A673 (cell line): ENCODE results near the gene PREX1. TPM values are rescaled to one million over a fixed set of nuclear protein-coding genes. Genes with fewer than 3 reads are reported as not detected.
"Not testable (repeated sequence)": the region's sequence is repeated elsewhere in the genome, so short reads cannot be mapped to it uniquely, and the experiment has no call there.

Source experiments
- BruUV-seq: library from RNA; stranded (reverse); fragments of 400-500 nt; replicated peaks from 2 replicates; lab custom pipeline; 2021; lab: Mats Ljungman, UMichigan
- CTCF ChIA-PET: fragments of 300-600 bp; sonication (Branson Sonifier 250); formaldehyde crosslinking; loops from one replicate; lab custom pipeline; 2022; ENCODE audit warnings: antibody characterized with exemption; lab: Charles Lee
- POLR2A ChIA-PET: fragments of 300-600 bp; sonication (Branson Sonifier 250); formaldehyde crosslinking; loops from one replicate; lab custom pipeline; 2022; ENCODE audit warnings: antibody characterized with exemption; ENCODE audit not compliant: low non-redundant PET; lab: Charles Lee
- DNase-seq: peaks from one replicate; pipeline ENCODE4 v3.0.0-alpha.2; 2015; ENCODE audit warnings: low spot score
- H3K27ac ChIP-seq: fragments of 200-600 bp; sonication (generic); 2 replicates; pipeline ENCODE4 v1.5.1; 2016; ENCODE audit warnings: mixed run types, low read depth, mild to moderate bottlenecking, mixed read lengths, antibody characterized with exemption, low read length; ENCODE audit not compliant: poor library complexity, severe bottlenecking
- H3K27me3 ChIP-seq: fragments of 200-600 bp; sonication (generic); replicated peaks from 2 replicates; pipeline ENCODE4 v1.6.1; 2017; ENCODE audit warnings: mixed run types, low read depth, mild to moderate bottlenecking, mixed read lengths, antibody characterized with exemption, low read length; ENCODE audit not compliant: insufficient read depth, poor library complexity
- H3K36me3 ChIP-seq: fragments of 200-600 bp; sonication (generic); 2 replicates; pipeline ENCODE4 v1.6.1; 2016; ENCODE audit warnings: mixed run types, mild to moderate bottlenecking, mixed read lengths, antibody characterized with exemption, low read length; ENCODE audit not compliant: insufficient read depth, poor library complexity, severe bottlenecking
- H3K4me1 ChIP-seq: fragments of 200-600 bp; sonication (generic); 2 replicates; pipeline ENCODE4 v1.6.1; 2017; ENCODE audit warnings: mixed run types, mild to moderate bottlenecking, mixed read lengths, antibody characterized with exemption, low read length; ENCODE audit not compliant: insufficient read depth, poor library complexity, severe bottlenecking
- H3K4me3 ChIP-seq: fragments of 200-600 bp; sonication (generic); 2 replicates; pipeline ENCODE4 v1.5.1; 2016; ENCODE audit warnings: low read depth, mixed run types, mild to moderate bottlenecking, mixed read lengths, low read length; ENCODE audit not compliant: poor library complexity, severe bottlenecking
- H3K9me3 ChIP-seq: fragments of 200-600 bp; sonication (generic); 2 replicates; pipeline ENCODE4 v1.6.1; 2016; ENCODE audit warnings: mixed run types, low read depth, mild to moderate bottlenecking, mixed read lengths, antibody characterized with exemption, low read length; ENCODE audit not compliant: poor library complexity, severe bottlenecking
- CTCF ChIP-seq: fragments of 300-800, 200-600 bp; sonication (generic); conservative IDR thresholded peaks from 2 replicates; pipeline ENCODE4 v1.5.1; 2017; ENCODE audit warnings: low read depth, mild to moderate bottlenecking, antibody characterized with exemption, low read length, moderate library complexity, mixed read lengths
- EZH2 ChIP-seq: fragments of 200-600 bp; sonication (generic); IDR thresholded peaks from 2 replicates; pipeline ENCODE4 v1.6.1; 2017; ENCODE audit warnings: borderline replicate concordance, low read depth, mild to moderate bottlenecking, mixed read lengths, antibody characterized with exemption, low read length; ENCODE audit not compliant: poor library complexity, severe bottlenecking
- intact Hi-C: fragments of 100-400 bp; cut with micrococcal nuclease; formaldehyde crosslinking; loops from one replicate; pipeline ENCODE4 v1.10.0; 2022; ENCODE audit not compliant: unreplicated experiment
- total RNA-seq: library from RNA; stranded (reverse); gene quantifications from 2 replicates; pipeline ENCODE4 v1.2.3, GENCODE V29; 2021

Gene PREX1
- total RNA-seq, 1 experiment from 2014 or later: 145 TPM

DNA sequence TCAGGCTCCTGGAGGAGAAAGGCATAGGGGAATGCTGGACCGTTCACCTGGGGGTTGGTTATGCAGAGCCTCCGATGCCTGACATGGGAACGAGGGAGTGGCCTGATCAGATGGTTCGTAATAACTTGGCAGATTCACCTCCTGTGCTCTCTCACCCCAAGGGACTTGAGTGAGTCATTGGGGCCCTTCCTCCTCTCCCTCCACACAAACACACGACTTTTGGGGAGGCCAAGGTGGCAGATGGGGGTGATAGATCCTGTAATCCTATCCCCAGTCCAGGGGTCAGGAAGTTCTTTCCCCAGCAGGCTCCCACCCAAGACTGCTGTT, 48.1 kb upstream of the PREX1 start:
- POLR2A ChIA-PET: no interaction called here
- BruUV-seq: no TSS peak
- H3K27ac ChIP-seq: peak overlapping the region; percentile 13
- peaks cover 25% of the 10 kb centered on the region for H3K4me1 ChIP-seq
- no peaks in the 10 kb centered on the region for H3K9me3 ChIP-seq
- no peaks in the 10 kb centered on the region for H3K27me3 ChIP-seq
- CTCF ChIA-PET: no interaction called here
- H3K4me3 ChIP-seq: no peak overlapping the region
- intact Hi-C loops: no loop called here
- DNase-seq: no peak
- TF ChIP-seq CTCF (no peak), EZH2 (no peak)
- H3K36me3 ChIP-seq: no peaks in the 10 kb centered on the region

GRCh38 chr20:48875233-48875913, 47.6 kb upstream of the PREX1 start:
- ChIA-PET CTCF (no interaction called here), POLR2A (no interaction called here)
- no peak for DNase-seq
- H3K4me3 ChIP-seq: no peak overlapping the region
- no peak for TF ChIP-seq CTCF
- TF ChIP-seq EZH2: no peak
- H3K36me3 ChIP-seq: no peaks in the 10 kb centered on the region
- H3K27ac ChIP-seq: peak overlapping the region; percentile 41
- no TSS peak for BruUV-seq
- H3K9me3 ChIP-seq: no peaks in the 10 kb centered on the region
- H3K27me3 ChIP-seq: no peaks in the 10 kb centered on the region
- intact Hi-C loops: no loop called here
- H3K4me1 ChIP-seq: peaks cover 22% of the 10 kb centered on the region

- H3K27me3 ChIP-seq, intact Hi-C loops, DNase-seq, H3K27ac ChIP-seq, POLR2A ChIA-PET, H3K9me3 ChIP-seq, CTCF ChIA-PET, BruUV-seq, H3K4me3 ChIP-seq, H3K4me1 ChIP-seq, H3K36me3 ChIP-seq: not testable (repeated sequence)
These were observed 41.6 kb upstream of the PREX1 start for GRCh38 chr20:48869442-48869841.

- Histone ChIP-seq H3K36me3 (no peaks in the 10 kb centered on the region), H3K9me3 (no peaks in the 10 kb centered on the region), H3K27ac (no peak overlapping the region), H3K4me1 (peaks cover 5% of the 10 kb centered on the region), H3K27me3 (no peaks in the 10 kb centered on the region), H3K4me3 (no peak overlapping the region)
- no TSS peak for BruUV-seq
- ChIA-PET CTCF (no interaction called here), POLR2A (no interaction called here)
- no peak for DNase-seq
- intact Hi-C loops: no loop called here
- TF ChIP-seq CTCF (no peak), EZH2 (no peak)
These were observed 39.1 kb upstream of the PREX1 start for GRCh38 chr20:48866936-48867335.
